MCF 10A (cell line): ENCODE measurements around the gene SAMD11. TPM values are rescaled to one million over a fixed set of nuclear protein-coding genes. Genes with fewer than 3 reads are reported as not detected.

Source experiments
- BruUV-seq: library from RNA; stranded (reverse); fragments of 400-500 nt; replicated peaks from 2 replicates; lab custom pipeline; 2021; lab: Mats Ljungman, UMichigan
- CTCF ChIA-PET: fragments of 300-600 bp; sonication (Branson Sonifier 250); formaldehyde crosslinking; extraction: SDS; loops from one replicate; lab custom pipeline; 2021; ENCODE audit warnings: antibody characterized with exemption, inconsistent platforms; lab: Yijun Ruan, JAX
- POLR2A ChIA-PET: fragments of 300-600, 350-650 bp; sonication (Branson Sonifier 250); formaldehyde crosslinking; extraction: SDS; loops from one replicate; lab custom pipeline; 2020; ENCODE audit warnings: antibody characterized with exemption, inconsistent platforms; lab: Yijun Ruan, JAX
- DNase-seq: peaks from one replicate; pipeline ENCODE4 v3.0.0-alpha.2; 2018; ENCODE audit not compliant: unreplicated experiment
- H3K27ac Mint-ChIP-seq: one replicate; pipeline ENCODE4 v1.8.0; 2022; ENCODE audit warnings: mild to moderate bottlenecking, low read depth, mixed read lengths; ENCODE audit not compliant: unreplicated experiment
- H3K27me3 Mint-ChIP-seq: one replicate; pipeline ENCODE4 v1.8.0; 2022; ENCODE audit warnings: mixed read lengths; ENCODE audit not compliant: insufficient read depth, unreplicated experiment
- H3K36me3 Mint-ChIP-seq: one replicate; pipeline ENCODE4 v1.8.0; 2022; ENCODE audit warnings: mild to moderate bottlenecking, moderate library complexity, mixed read lengths; ENCODE audit not compliant: insufficient read depth, unreplicated experiment
- H3K4me1 Mint-ChIP-seq: one replicate; pipeline ENCODE4 v1.8.0; 2022; ENCODE audit warnings: mixed read lengths; ENCODE audit not compliant: insufficient read depth, unreplicated experiment
- H3K4me3 Mint-ChIP-seq: one replicate; pipeline ENCODE4 v1.8.0; 2022; ENCODE audit warnings: mild to moderate bottlenecking, moderate library complexity, mixed read lengths; ENCODE audit not compliant: unreplicated experiment
- H3K9me3 Mint-ChIP-seq: one replicate; pipeline ENCODE4 v1.8.0; 2022; ENCODE audit warnings: mixed read lengths; ENCODE audit not compliant: unreplicated experiment
- intact Hi-C: fragments of 100-400 bp; cut with micrococcal nuclease; formaldehyde crosslinking; loops from 2 replicates; pipeline ENCODE4 v1.14.1; 2022
- total RNA-seq: library from RNA; stranded (reverse); gene quantifications from 2 replicates; pipeline ENCODE4 v1.2.3, GENCODE V29; 2022
- TF ChIP-seq, protein P1 (sequence below): fragments of 200-600 bp; IDR thresholded peaks from one replicate; pipeline ENCODE4 v1.8.0; 2022; ENCODE audit warnings: antibody characterized with exemption, mild to moderate bottlenecking; ENCODE audit not compliant: unreplicated experiment

SAMD11 gene
- total RNA-seq, 1 experiment from 2014 or later, result not detected

DNA sequence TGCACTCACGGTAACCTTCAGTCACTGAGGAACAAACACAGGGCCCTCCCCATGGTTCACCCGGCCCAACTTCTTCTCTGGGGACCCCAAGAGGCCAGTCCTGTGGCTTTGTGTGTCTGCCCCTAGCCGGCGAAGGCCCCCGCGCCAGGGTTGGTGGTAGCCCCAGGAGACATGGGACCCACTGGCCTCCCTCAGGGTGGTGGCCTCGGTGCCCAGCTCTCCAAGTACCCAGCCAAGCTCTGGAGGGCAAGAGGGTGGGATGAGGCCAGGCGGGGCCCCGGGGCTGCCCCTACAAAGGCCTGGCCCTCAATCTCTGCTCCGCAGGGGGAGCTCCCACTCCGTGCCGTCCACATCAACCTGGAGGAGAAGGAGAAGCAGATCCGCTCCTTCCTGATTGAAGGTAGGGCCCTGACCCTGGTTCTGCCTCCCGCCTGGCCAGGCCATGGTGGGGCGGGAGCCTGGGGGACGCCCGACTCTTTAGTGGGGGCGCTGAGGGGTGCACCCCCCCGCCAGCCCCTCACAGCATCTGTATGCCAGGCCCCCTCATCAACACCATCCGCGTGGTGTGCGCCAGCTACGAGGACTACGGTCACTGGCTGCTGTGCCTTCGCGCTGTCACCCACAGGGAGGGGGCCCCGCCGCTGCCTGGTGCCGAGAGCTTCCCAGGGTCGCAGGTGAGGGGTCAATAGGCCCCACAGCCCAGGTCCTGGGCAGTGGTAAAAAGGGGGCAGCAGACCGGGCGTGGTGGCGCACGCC lies 48.2 kb downstream of the SAMD11 start:
- Mint-ChIP-seq H3K27me3 (no peaks in the 10 kb centered on the region), H3K4me1 (peaks cover 10% of the 10 kb centered on the region)
- BruUV-seq, result no TSS peak

DNA sequence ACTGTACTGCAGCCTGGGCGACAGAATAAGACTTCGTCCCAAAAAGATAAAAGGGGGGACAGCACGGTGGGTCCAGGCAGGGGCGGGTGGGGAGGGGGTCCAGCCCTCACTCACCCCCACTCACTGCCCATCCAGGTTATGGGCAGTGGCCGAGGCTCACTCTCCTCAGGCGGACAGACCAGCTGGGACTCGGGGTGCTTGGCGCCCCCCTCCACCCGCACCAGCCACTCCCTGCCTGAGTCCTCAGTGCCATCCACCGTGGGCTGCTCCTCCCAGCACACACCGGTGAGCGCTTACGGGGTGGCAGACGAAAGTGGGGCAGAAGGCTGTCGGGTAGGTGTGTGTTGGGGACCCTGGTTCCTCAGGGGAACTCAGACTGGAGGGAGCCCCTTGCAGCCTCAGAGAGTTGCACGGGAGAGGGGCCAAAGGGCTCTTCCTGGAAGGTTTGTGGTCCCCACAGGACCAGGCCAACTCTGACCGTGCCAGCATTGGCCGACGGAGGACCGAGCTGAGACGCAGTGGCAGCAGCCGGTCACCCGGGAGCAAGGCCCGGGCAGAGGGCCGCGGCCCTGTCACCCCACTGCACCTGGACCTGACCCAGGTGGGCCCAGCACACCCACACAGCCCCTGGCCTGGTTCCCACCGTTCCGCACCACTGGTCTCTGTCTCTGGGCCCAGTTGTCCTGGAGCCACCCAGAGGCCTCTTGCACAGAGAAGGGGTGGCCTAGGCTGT lies 49.2 kb downstream of the SAMD11 start:
- H3K27me3 Mint-ChIP-seq, result no peaks in the 10 kb centered on the region
- H3K27ac Mint-ChIP-seq, result no peak overlapping the region
- CTCF ChIA-PET, result no interaction called here
- no peaks in the 10 kb centered on the region for H3K9me3 Mint-ChIP-seq
- POLR2A ChIA-PET, result no interaction called here
- no peak for DNase-seq
- intact Hi-C loops, result no loop called here
- peaks cover 10% of the 10 kb centered on the region for H3K4me1 Mint-ChIP-seq
- H3K4me3 Mint-ChIP-seq, result no peak overlapping the region
- no peaks in the 10 kb centered on the region for H3K36me3 Mint-ChIP-seq
- TF ChIP-seq, protein P1, sequence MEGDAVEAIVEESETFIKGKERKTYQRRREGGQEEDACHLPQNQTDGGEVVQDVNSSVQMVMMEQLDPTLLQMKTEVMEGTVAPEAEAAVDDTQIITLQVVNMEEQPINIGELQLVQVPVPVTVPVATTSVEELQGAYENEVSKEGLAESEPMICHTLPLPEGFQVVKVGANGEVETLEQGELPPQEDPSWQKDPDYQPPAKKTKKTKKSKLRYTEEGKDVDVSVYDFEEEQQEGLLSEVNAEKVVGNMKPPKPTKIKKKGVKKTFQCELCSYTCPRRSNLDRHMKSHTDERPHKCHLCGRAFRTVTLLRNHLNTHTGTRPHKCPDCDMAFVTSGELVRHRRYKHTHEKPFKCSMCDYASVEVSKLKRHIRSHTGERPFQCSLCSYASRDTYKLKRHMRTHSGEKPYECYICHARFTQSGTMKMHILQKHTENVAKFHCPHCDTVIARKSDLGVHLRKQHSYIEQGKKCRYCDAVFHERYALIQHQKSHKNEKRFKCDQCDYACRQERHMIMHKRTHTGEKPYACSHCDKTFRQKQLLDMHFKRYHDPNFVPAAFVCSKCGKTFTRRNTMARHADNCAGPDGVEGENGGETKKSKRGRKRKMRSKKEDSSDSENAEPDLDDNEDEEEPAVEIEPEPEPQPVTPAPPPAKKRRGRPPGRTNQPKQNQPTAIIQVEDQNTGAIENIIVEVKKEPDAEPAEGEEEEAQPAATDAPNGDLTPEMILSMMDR, result no peak
- no TSS peak for BruUV-seq

More for the DNA sequence above, 48.2 kb downstream of the SAMD11 start:
- no peak for DNase-seq
- intact Hi-C loops, result no loop called here
- CTCF ChIA-PET, result interaction anchor here (0.6 to 1.2 kb wide), 3 partner anchors 11 to 34 kb away, joined by 3 to 4 read pairs (median 3); no protein-coding TSS in a partner anchor
- POLR2A ChIA-PET, result interaction anchor here (0.7 kb wide), 1 partner anchor 28 kb away, joined by 3 read pairs; no protein-coding TSS in a partner anchor
- Mint-ChIP-seq H3K36me3 (no peaks in the 10 kb centered on the region), H3K27ac (no peak overlapping the region), H3K9me3 (no peaks in the 10 kb centered on the region), H3K4me3 (no peak overlapping the region)
- TF ChIP-seq, protein P1, result no peak

DNA sequence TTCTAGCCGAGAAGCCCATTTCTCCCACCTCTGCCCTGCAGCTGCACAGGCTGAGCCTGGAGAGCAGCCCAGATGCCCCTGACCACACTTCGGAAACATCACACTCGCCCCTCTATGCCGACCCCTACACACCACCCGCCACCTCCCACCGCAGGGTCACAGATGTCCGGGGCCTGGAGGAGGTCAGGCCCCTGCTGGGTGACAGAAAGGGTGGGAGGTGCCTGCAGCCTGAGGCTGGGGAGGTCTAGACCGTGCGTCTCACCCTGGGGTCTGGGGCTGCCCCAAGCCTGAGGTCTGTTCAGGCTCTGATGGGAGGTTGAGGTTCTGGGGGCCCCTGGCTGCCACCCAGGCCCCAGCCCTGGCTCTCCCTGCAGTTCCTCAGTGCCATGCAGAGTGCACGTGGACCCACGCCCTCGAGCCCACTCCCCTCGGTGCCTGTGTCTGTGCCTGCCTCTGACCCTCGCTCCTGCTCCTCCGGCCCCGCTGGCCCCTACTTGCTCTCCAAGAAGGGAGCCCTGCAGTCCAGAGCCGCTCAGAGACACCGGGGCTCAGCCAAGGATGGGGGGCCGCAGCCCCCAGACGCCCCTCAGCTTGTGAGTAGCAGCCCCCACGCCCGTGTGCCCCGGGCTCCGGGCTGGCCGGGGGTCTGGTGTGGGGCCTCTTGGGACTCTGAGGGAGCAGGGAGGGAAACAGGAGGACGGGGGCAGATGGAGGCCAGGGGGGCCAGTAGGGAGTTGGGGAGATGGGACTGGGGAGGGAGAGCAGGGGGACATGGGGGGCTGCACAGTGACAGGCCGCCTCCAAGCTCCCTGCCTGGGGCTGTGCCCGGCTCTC lies 50.0 kb downstream of the SAMD11 start:
- ChIA-PET POLR2A (no interaction called here), CTCF (interaction anchor here (2.2 kb wide), 1 partner anchor 11 kb away, joined by 5 read pairs; no protein-coding TSS in a partner anchor)
- no peaks in the 10 kb centered on the region for H3K36me3 Mint-ChIP-seq
- no peaks in the 10 kb centered on the region for H3K9me3 Mint-ChIP-seq
- no peaks in the 10 kb centered on the region for H3K27me3 Mint-ChIP-seq
- no TSS peak for BruUV-seq
- intact Hi-C loops, result loop anchor here (2.0 kb wide), 1 partner anchor 69 kb away; no protein-coding TSS in a partner anchor
- H3K4me3 Mint-ChIP-seq, result no peak overlapping the region
- TF ChIP-seq, protein P1, result no peak
- H3K4me1 Mint-ChIP-seq, result peaks cover 6% of the 10 kb centered on the region
- no peak for DNase-seq
- no peak overlapping the region for H3K27ac Mint-ChIP-seq
